Measurements from ENCODE around the gene OR2A2. TPM values are rescaled to one million over a fixed set of nuclear protein-coding genes. Genes with fewer than 3 reads are reported as not detected.

OR2A2 gene
- polyA plus RNA-seq, 1 donor (not counting 4 experiments of a cell fraction or from before 2014, with no cell fraction given), result not detected

- H4K20me1 ChIP-seq (ENCODE audit: control insufficient read depth, extremely low read depth, insufficient read depth, low read length), result no peaks in the 10 kb centered on the region
- H3K4me3 ChIP-seq (ENCODE audit: control insufficient read depth in 2 of 3, extremely low read depth in 1 of 3, insufficient read depth in 2 of 3, low read depth in 1 of 3, low read length in 3 of 3), result no peak overlapping the region
- no peak overlapping the region for H2AFZ ChIP-seq (ENCODE audit: control insufficient read depth, low read length)
- no peaks in the 10 kb centered on the region for H3K4me1 ChIP-seq (ENCODE audit: control insufficient read depth, extremely low read depth, insufficient read depth, low read length)
- no peaks in the 10 kb centered on the region for H3K9me3 ChIP-seq (ENCODE audit: control insufficient read depth, low read depth, low read length)
- no peak for TF ChIP-seq EZH2 (IDR thresholded peaks at IDR 0.05; ENCODE audit: low read length)
- no peak for TF ChIP-seq CTCF (optimal IDR thresholded peaks at IDR 0.05 in 1 of 3, IDR thresholded peaks at IDR 0.05 in 1 of 3, conservative IDR thresholded peaks at IDR 0.05 in 1 of 3; ENCODE audit: extremely low read depth in 1 of 3, insufficient read depth in 2 of 3, low read length in 3 of 3)
- H3K27ac ChIP-seq (ENCODE audit: control insufficient read depth, insufficient read depth, low read length), result no peak overlapping the region
- no peak overlapping the region for H3K9ac ChIP-seq (ENCODE audit: control insufficient read depth, extremely low read depth, insufficient read depth, low read length)
- H3K4me2 ChIP-seq (ENCODE audit: control insufficient read depth, extremely low read depth, insufficient read depth, low read depth, low read length), result no peak overlapping the region
- no peaks in the 10 kb centered on the region for H3K36me3 ChIP-seq (ENCODE audit: control insufficient read depth in 2 of 2, extremely low read depth in 1 of 2, insufficient read depth in 2 of 2, low read length in 2 of 2)
- H3K79me2 ChIP-seq (ENCODE audit: control insufficient read depth, insufficient read depth, low read length), result no peaks in the 10 kb centered on the region
- no peaks in the 10 kb centered on the region for H3K9me1 ChIP-seq (ENCODE audit: control insufficient read depth, extremely low read depth, insufficient read depth, low read length)
- dilution Hi-C loops (cut with MboI; ENCODE audit: extremely low pct_ligation_motif_present, low sequenced_read_pairs), result no loop called here
- no peak for FAIRE-seq
- no peak for DNase-seq (ENCODE audit: low read depth, low spot score)
- no peaks in the 10 kb centered on the region for H3K27me3 ChIP-seq (ENCODE audit: control insufficient read depth, extremely low read depth, insufficient read depth, low read length)
Measured at GRCh38 chr7:144130730-144131129, 21.3 kb downstream of the OR2A2 start.

- Histone ChIP-seq H3K9me3 (ENCODE audit: control insufficient read depth, low read depth, low read length) (no peaks in the 10 kb centered on the region), H3K4me2 (ENCODE audit: control insufficient read depth, extremely low read depth, insufficient read depth, low read depth, low read length) (no peak overlapping the region), H3K27ac (ENCODE audit: control insufficient read depth, insufficient read depth, low read length) (no peak overlapping the region), H3K9me1 (ENCODE audit: control insufficient read depth, extremely low read depth, insufficient read depth, low read length) (no peaks in the 10 kb centered on the region), H4K20me1 (ENCODE audit: control insufficient read depth, extremely low read depth, insufficient read depth, low read length) (no peaks in the 10 kb centered on the region), H2AFZ (ENCODE audit: control insufficient read depth, low read length) (no peak overlapping the region), H3K4me1 (ENCODE audit: control insufficient read depth, extremely low read depth, insufficient read depth, low read length) (no peaks in the 10 kb centered on the region), H3K9ac (ENCODE audit: control insufficient read depth, extremely low read depth, insufficient read depth, low read length) (no peak overlapping the region), H3K27me3 (ENCODE audit: control insufficient read depth, extremely low read depth, insufficient read depth, low read length) (no peaks in the 10 kb centered on the region), H3K79me2 (ENCODE audit: control insufficient read depth, insufficient read depth, low read length) (no peaks in the 10 kb centered on the region), H3K4me3 (ENCODE audit: control insufficient read depth in 2 of 3, extremely low read depth in 1 of 3, insufficient read depth in 2 of 3, low read depth in 1 of 3, low read length in 3 of 3) (no peak overlapping the region), H3K36me3 (ENCODE audit: control insufficient read depth in 2 of 2, extremely low read depth in 1 of 2, insufficient read depth in 2 of 2, low read length in 2 of 2) (no peaks in the 10 kb centered on the region)
- DNase-seq (ENCODE audit: low read depth, low spot score) (no peak), FAIRE-seq (no peak)
- TF ChIP-seq EZH2 (IDR thresholded peaks at IDR 0.05; ENCODE audit: low read length) (no peak), CTCF (optimal IDR thresholded peaks at IDR 0.05 in 1 of 3, IDR thresholded peaks at IDR 0.05 in 1 of 3, conservative IDR thresholded peaks at IDR 0.05 in 1 of 3; ENCODE audit: extremely low read depth in 1 of 3, insufficient read depth in 2 of 3, low read length in 3 of 3) (no peak)
- dilution Hi-C loops (cut with MboI; ENCODE audit: extremely low pct_ligation_motif_present, low sequenced_read_pairs), result no loop called here
Measured at GRCh38 chr7:144132262-144132661, 22.9 kb downstream of the OR2A2 start.

All from keratinocyte (primary cell).